Measurements from ENCODE around the gene MBD5. TPM values are rescaled to one million over a fixed set of nuclear protein-coding genes. Genes with fewer than 3 reads are reported as not detected.

The MBD5 gene
- total RNA-seq, 1 experiment from 2014 or later = 18.0 TPM

DNA sequence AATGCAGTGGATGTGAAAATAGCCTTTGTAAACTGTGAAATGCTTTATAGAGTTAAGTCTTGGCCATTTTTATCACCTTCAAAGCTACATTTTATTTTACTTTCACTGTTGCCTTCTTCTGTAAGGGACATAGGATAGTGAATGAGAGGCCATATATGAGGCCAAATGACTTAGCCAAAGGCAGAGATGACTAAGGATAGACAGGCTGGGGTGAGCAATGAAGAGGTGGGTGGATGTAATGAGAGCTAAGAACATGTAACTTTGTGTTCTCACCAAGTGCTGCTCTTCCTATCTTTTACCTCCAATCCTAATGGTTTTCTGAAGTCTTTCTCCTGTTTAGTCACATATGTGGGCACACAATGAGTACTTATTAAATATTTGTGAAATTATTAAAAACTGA is 101.9 kb downstream of the MBD5 start:
- DNase-seq = no peak
- Histone ChIP-seq H3K9me3 (replicated peaks) (no peaks in the 10 kb centered on the region), H3K27ac (no peak overlapping the region), H3K36me3 (no peaks in the 10 kb centered on the region), H3K4me1 (no peaks in the 10 kb centered on the region), H3K4me3 (no peak overlapping the region), H3K27me3 (no peaks in the 10 kb centered on the region)

DNA sequence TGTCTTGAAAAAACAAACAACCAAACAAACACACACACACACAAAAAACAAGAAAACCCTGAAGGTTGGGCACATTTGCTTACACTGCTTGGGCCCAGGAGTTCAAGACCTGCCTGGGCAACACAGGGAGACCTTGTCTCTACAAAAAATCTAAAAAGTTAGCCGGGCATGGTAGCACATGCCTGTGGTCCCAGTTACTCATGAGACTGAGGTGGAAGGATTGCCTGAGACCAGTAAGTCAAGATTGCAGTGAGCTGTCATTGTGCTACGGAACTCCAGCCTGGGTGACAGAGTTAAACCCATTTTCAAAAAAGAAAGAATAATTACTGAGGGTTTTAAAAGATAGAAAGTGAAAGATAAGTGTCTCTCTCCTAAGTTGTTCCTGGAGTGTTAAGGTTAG is 103.4 kb downstream of the MBD5 start:
- H3K4me1 ChIP-seq = no peaks in the 10 kb centered on the region
- no peaks in the 10 kb centered on the region for H3K27me3 ChIP-seq
- no peak overlapping the region for H3K27ac ChIP-seq
- no peak overlapping the region for H3K4me3 ChIP-seq
- DNase-seq = no peak
- H3K36me3 ChIP-seq = no peaks in the 10 kb centered on the region
- H3K9me3 ChIP-seq (replicated peaks) = no peaks in the 10 kb centered on the region

DNA sequence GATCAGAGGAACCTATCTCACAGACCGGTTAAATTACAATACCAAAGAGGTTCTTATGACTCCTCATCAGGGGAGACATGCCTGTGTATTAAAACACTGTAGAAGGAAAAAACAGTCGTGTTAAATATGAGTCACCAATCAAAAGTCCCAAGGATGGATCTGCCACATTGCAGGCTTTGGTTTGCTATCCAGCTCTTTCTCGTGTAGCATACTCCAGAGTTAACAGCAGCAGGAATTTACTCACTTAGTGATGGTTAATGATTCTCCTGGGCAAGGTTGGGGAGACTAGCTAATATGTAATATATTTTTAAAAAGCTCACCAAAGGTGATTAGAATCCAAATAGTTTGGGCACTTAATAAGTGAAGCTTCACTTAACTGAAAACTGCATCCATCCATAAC is 109.7 kb downstream of the MBD5 start:
- no peak overlapping the region for H3K27ac ChIP-seq
- no peak overlapping the region for H3K4me3 ChIP-seq
- no peak for DNase-seq
- no peaks in the 10 kb centered on the region for H3K27me3 ChIP-seq
- H3K36me3 ChIP-seq = no peaks in the 10 kb centered on the region
- H3K4me1 ChIP-seq = no peaks in the 10 kb centered on the region
- no peaks in the 10 kb centered on the region for H3K9me3 ChIP-seq (replicated peaks)

DNA sequence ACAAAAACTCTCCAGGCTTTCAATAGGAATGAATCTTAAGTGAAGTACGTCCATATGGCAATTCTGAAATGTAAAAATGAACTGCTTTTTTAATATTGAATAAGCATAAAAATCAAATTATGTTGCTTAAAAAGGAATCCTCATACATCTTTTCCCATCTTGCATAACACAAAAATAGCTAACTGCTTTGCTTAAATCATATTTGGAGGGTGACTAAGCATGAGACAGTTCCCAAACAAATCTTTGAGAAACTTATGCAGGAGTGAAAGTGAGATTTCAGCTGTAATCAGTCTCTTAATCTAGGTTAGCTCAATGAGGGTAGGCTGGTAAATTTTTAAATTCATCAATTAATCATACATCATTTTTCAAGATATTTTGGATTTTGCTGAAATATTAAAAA is 111.5 kb downstream of the MBD5 start:
- H3K27ac ChIP-seq = no peak overlapping the region
- H3K27me3 ChIP-seq = no peaks in the 10 kb centered on the region
- H3K36me3 ChIP-seq = no peaks in the 10 kb centered on the region
- H3K4me1 ChIP-seq = no peaks in the 10 kb centered on the region
- H3K9me3 ChIP-seq (replicated peaks) = no peaks in the 10 kb centered on the region; the same call in 1 of the 2 replicates
- no peak overlapping the region for H3K4me3 ChIP-seq
- DNase-seq = no peak

DNA sequence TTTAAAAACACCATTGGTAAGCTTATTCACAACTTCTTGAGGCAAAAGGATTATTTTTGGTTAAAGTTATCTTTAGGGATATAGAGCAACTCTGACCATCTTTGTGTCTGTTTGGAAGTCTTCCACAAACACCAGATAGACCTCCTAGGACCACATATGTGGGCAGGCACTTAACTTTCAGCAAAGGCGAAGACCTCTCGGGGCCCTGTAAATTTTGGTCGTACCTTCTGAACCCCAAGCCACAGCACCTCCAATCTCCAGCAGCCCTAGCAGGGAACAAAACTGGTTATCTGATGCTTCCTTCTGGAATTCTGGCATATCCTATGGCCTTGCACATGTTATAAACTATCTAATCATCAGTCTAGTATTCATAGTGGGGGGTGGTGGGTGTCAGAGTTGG is 114.8 kb downstream of the MBD5 start:
- H3K27me3 ChIP-seq = no peaks in the 10 kb centered on the region
- no peaks in the 10 kb centered on the region; the same call in 1 of the 2 replicates for H3K9me3 ChIP-seq (replicated peaks)
- no peak overlapping the region for H3K4me3 ChIP-seq
- no peak overlapping the region for H3K27ac ChIP-seq
- no peak for DNase-seq
- H3K4me1 ChIP-seq = no peaks in the 10 kb centered on the region
- H3K36me3 ChIP-seq = no peaks in the 10 kb centered on the region

DNA sequence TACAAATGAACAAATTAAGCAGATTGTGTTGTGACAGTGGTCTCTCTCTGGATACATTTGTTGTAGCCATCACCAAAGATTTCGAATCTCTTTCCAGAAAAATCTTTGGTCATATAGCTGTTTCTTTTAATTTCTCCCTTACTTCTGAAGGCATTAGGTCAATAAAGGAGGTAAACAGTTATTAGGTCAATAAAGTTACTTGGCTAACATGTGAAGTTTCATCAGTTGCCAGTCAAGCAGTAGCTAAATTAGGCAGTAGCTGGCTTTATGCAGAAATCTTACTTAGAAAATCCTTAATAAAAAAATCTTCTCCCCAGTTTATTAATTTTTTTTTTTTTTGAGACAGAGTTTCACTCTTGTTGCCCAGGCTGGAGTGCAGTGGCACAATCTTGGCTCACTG is 115.5 kb downstream of the MBD5 start:
- Histone ChIP-seq H3K4me3 (no peak overlapping the region), H3K9me3 (replicated peaks) (no peaks in the 10 kb centered on the region; the same call in 1 of the 2 replicates), H3K4me1 (no peaks in the 10 kb centered on the region), H3K27me3 (no peaks in the 10 kb centered on the region), H3K27ac (no peak overlapping the region), H3K36me3 (no peaks in the 10 kb centered on the region)
- DNase-seq = no peak

DNA sequence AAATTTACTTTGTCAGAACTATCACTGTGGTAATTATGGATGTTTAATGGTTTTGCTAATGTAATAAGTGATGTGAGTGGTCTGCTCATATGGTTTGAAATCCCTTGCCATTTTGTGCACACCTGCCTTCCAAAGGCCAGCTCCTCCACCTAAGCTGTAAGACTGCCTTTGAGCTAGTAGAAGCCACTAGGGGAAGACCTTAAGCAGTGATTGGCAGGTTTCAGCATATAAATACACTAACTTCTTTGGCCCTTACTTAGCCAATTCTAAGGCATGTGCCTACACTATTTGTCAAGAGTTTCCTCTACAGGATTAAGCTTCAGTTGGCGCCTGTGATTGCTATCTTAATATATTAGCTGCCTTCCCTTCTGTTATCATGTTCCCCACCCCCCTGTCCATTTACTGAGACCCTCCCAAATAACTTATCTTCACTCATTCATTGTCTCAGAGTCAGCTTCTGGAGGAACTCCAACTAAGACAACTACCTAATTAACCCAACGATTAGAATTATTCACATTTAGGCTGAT is 141.1 kb downstream of the MBD5 start:
- no peaks in the 10 kb centered on the region for H3K9me3 ChIP-seq (replicated peaks)
- no peak overlapping the region for H3K4me3 ChIP-seq
- no peaks in the 10 kb centered on the region for H3K36me3 ChIP-seq
- no peak for DNase-seq
- no peak overlapping the region for H3K27ac ChIP-seq
- H3K4me1 ChIP-seq = no peaks in the 10 kb centered on the region
- H3K27me3 ChIP-seq = no peaks in the 10 kb centered on the region

DNA sequence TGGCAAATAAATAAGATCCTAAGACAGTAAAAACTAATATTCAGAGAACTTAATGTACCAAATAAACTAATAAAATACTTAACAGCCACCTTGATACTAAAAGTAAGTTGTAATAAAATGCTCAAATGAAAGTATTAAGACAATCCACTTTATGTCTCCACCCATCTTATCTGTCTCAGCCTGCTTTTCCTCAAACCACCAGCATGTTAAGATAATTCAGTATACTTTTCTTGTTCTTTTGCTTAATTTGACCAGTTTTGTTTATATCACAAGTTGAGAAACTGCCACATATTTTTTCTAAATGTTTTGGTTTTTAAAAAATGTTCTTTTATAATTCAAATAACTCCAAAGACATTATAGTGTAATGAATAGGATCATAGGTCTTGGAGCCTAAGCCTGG is 142.0 kb downstream of the MBD5 start:
- no peaks in the 10 kb centered on the region for H3K36me3 ChIP-seq
- no peaks in the 10 kb centered on the region for H3K9me3 ChIP-seq (replicated peaks)
- no peak overlapping the region for H3K4me3 ChIP-seq
- H3K4me1 ChIP-seq = no peaks in the 10 kb centered on the region
- no peaks in the 10 kb centered on the region for H3K27me3 ChIP-seq
- H3K27ac ChIP-seq = no peak overlapping the region
- DNase-seq = no peak

DNA sequence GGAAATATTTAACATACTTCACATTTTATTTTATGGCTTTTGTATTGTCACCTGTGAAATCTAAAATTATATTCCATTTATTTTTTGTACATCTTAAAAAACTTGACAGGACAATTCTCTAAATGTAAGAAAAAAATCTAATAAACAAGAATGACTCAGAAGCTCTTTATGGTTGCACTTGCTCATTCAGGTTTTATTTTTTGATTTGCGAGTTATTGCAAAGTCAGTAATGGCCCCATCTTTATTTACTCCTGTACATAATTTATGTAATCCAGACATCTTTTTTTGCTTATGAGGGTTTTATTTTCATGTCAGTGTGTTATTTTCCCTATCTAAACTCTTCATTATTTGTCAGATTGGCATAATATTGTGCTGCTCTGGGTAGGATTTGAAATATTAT is 145.1 kb downstream of the MBD5 start:
- no peaks in the 10 kb centered on the region for H3K9me3 ChIP-seq (replicated peaks)
- DNase-seq = no peak
- no peak overlapping the region for H3K4me3 ChIP-seq
- no peaks in the 10 kb centered on the region for H3K36me3 ChIP-seq
- H3K4me1 ChIP-seq = no peaks in the 10 kb centered on the region
- no peak overlapping the region for H3K27ac ChIP-seq
- H3K27me3 ChIP-seq = no peaks in the 10 kb centered on the region

DNA sequence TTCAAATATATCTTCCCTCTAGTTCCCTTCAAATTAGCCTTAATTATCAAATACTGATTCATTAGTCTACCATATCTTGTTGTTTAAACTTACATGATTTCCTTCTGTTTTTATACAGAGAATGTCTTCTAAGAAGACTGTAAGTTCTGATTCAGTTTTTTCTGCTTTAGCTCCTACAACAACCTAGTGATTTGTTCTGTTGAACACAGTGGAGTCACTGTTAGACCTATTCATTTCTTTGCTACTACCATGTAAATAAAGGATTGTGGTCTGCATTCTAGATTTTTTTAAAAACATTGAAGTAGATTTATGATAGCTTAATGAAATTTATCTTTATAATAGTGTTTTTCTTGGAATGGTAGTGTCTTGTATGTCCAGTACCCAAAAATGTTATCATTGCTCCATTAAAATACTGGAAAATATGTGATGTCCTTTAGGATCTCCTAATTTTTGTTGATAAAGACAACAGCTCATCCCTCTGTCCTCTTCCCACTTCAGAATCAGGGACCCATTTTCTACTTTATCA is 146.4 kb downstream of the MBD5 start:
- Histone ChIP-seq H3K36me3 (no peaks in the 10 kb centered on the region), H3K4me1 (no peaks in the 10 kb centered on the region), H3K27me3 (no peaks in the 10 kb centered on the region), H3K4me3 (no peak overlapping the region), H3K9me3 (replicated peaks) (no peaks in the 10 kb centered on the region), H3K27ac (no peak overlapping the region)
- no peak for DNase-seq

DNA sequence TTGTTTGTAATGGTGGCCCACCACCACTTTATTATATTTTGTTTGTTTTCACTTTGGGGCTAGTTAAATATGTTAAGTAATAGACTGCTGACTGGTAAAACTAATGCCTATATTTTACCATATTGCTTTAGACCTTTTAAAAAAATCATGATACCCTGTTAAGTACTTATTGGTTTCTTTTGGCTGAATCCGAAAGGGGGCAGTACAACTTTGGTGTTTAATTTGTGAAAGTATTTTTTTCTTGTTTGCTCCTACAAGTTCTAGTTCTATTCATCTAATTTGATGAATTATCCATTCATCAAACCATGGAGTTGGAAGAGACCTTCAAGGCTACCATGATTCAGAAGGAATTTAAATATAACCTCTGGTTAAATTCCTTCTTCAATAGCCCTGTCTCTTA is 147.0 kb downstream of the MBD5 start:
- Histone ChIP-seq H3K4me3 (no peak overlapping the region), H3K27me3 (no peaks in the 10 kb centered on the region), H3K9me3 (replicated peaks) (no peaks in the 10 kb centered on the region), H3K4me1 (no peaks in the 10 kb centered on the region), H3K36me3 (no peaks in the 10 kb centered on the region), H3K27ac (no peak overlapping the region)
- DNase-seq = no peak

DNA sequence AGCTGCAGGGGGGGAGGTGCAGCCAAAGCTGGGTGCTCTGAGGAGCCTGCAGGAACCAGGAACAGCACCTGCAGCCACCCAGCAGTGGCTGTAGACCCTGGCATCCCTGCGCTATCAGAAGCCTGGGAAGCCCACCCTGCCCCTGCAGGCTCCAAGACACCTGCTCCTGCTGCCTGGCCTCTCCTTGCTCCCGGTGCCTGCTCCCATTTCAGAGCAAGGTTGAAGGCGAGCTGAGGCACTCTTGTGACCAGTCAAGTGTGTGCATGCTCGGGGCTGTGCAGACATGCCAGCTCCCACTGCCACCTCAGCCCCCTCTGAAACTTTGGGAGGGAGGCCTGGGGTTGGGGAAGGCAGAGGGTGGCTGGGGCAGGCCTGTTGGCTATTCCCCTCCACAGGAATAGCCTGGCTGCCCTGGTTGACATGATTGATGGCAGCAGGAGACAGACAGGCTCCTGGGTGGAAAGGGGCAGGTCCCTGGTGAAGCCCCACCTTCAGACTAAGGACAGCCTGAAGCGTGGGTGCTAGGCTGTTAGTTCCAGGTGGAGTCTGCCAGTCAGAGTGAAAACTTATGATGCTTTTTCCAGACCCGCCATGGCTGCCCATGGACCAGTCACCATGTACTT is 151.4 kb downstream of the MBD5 start:
- Histone ChIP-seq H3K4me3 (no peak overlapping the region), H3K9me3 (replicated peaks) (no peaks in the 10 kb centered on the region), H3K27me3 (no peaks in the 10 kb centered on the region), H3K36me3 (no peaks in the 10 kb centered on the region), H3K27ac (no peak overlapping the region), H3K4me1 (no peaks in the 10 kb centered on the region)
- no peak for DNase-seq

DNA sequence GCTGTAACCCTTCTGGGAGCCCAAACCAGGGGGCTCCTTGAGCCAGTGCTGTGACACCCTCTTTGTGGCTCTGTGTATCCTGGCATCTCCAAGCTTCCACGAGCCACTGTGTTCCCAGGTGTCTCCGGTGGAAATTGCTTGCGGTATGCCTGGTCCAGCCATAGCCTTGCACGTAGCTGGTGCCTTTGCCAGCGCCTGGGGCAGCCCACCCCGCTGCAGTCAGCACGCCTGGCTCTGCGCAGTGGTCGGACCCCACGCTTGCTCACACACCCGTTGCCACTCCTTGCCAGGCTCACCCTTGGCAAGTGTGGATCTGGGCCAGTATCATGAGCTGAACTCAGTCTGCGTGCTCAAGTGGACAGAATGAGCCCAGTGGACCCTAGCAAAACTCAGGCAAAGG is 152.3 kb downstream of the MBD5 start:
- no peaks in the 10 kb centered on the region for H3K4me1 ChIP-seq
- H3K27ac ChIP-seq = no peak overlapping the region
- no peaks in the 10 kb centered on the region for H3K9me3 ChIP-seq (replicated peaks)
- DNase-seq = no peak
- no peaks in the 10 kb centered on the region for H3K27me3 ChIP-seq
- H3K36me3 ChIP-seq = no peaks in the 10 kb centered on the region
- no peak overlapping the region for H3K4me3 ChIP-seq

DNA sequence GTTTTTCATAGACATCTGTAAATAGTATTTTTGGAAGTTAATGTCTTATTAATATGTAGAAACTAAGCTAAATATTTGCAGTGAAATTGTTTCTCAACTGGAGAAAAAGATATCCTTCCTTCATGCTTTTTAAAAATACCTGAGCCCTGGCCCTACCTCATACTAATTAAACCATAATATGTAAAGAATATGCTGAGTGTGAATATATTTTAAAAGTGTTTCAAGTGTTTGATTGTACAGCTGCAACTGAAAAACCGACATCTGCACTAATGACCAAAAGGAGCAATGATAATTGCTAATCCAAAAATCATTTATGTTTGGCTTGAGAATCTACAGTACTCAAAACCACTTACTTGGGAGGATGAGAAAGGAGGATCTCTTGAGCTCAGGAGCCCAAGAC is 156.7 kb downstream of the MBD5 start:
- DNase-seq = no peak
- Histone ChIP-seq H3K9me3 (replicated peaks) (no peaks in the 10 kb centered on the region), H3K4me3 (no peak overlapping the region), H3K4me1 (no peaks in the 10 kb centered on the region), H3K36me3 (peaks cover 5% of the 10 kb centered on the region; the same call in 1 of the 2 replicates), H3K27ac (no peak overlapping the region), H3K27me3 (no peaks in the 10 kb centered on the region)

DNA sequence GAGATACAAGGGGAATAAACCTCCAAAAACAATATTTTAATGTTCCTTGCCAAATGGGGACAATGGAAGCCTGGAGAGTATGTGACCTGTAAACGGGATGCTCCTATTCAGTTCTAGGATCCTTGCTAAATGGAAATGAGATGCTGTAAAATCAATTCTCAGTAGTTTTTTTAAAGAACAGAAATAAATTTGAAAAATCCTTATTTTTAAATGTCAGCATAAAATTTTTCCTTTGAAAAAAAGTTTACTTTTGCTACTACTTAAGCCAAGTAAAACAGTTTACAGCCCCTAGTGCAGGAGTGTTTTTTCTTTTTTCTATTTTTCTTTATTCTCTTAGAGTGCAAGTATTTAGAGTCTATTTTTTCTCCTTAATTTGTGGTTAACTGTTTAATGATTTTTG is 158.8 kb downstream of the MBD5 start:
- Histone ChIP-seq H3K36me3 (peaks cover 5% of the 10 kb centered on the region), H3K27me3 (no peaks in the 10 kb centered on the region), H3K27ac (no peak overlapping the region), H3K4me1 (no peaks in the 10 kb centered on the region), H3K9me3 (replicated peaks) (0 out of 2 replicates have a peak, but pooled peaks cover 3% of the 10 kb centered on the region), H3K4me3 (no peak overlapping the region)
- DNase-seq = no peak

DNA sequence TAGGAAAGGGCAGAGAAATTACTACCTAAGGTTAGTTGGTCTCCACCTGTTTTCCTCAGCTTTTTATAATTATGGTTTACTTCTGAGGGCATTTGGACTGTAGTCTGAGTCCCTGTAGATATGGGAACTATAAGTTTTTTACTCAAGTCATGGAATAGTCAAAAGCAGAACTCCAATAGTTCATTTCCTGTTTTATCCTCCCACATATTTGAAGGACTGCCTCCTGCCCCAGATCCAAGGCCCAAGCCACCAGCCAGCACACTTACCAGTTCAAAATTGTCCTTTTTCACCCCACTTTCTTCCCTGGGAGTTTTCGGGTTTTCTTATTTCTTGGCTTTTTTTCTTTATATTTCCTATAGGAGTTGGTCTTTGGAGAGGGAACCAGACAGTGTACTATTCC is 164.1 kb downstream of the MBD5 start:
- Histone ChIP-seq H3K9me3 (replicated peaks) (0 out of 2 replicates have a peak, but pooled peaks cover 3% of the 10 kb centered on the region), H3K4me1 (no peaks in the 10 kb centered on the region)

More for the DNA sequence above, 164.1 kb downstream of the MBD5 start:
- Histone ChIP-seq H3K4me3 (no peak overlapping the region), H3K36me3 (peaks cover 5% of the 10 kb centered on the region), H3K27me3 (no peaks in the 10 kb centered on the region), H3K27ac (no peak overlapping the region)
- no peak for DNase-seq

All from SJCRH30 (cell line).